ENCODE measurements around the gene PJA2. TPM values are rescaled to one million over a fixed set of nuclear protein-coding genes. Genes with fewer than 3 reads are reported as not detected.
A peak's percentile ranks its signal among the peaks of the same experiment; 100 is the strongest.

The PJA2 gene
- total and polyA plus RNA-seq, 4 donors, result 23.6 to 69.2 (median 42.8) TPM

- TF ChIP-seq YY1 (IDR thresholded peaks at IDR 0.05) (peak; percentile 23), SP1 (IDR thresholded peaks at IDR 0.05) (no peak)
- Histone ChIP-seq H3K4me1 (ENCODE audit: control insufficient read depth in 4 of 4, insufficient read depth in 4 of 4, low read length in 3 of 4) (peaks cover 0 to 13% (median 9%) of the 10 kb centered on the region in 4 donors), H3K4me3 (ENCODE audit: low read depth in 1 of 3, low read length in 3 of 3) (no peak overlapping the region), H3K9ac (ENCODE audit: low read depth in 1 of 2, low read length in 2 of 2) (no peak overlapping the region), H3K9me3 (ENCODE audit: control insufficient read depth in 4 of 4, low read length in 3 of 4) (peaks cover 0 to 4% (median 0%) of the 10 kb centered on the region in 4 donors), H3K27me3 (ENCODE audit: control insufficient read depth in 4 of 4, insufficient read depth in 4 of 4, low read length in 3 of 4) (no peaks in the 10 kb centered on the region), H3K27ac (ENCODE audit: low read depth in 1 of 2, low read length in 2 of 2) (peak overlapping the region; percentile 32 to 71), H3K36me3 (ENCODE audit: control insufficient read depth in 4 of 4, insufficient read depth in 3 of 4, low read depth in 1 of 4, low read length in 3 of 4) (no peaks in the 10 kb centered on the region)
- DNase-seq (ENCODE audit: low spot score), result no peak
Observed at GRCh38 chr5:109413458-109413857, 3.7 kb upstream of the PJA2 start.

DNA sequence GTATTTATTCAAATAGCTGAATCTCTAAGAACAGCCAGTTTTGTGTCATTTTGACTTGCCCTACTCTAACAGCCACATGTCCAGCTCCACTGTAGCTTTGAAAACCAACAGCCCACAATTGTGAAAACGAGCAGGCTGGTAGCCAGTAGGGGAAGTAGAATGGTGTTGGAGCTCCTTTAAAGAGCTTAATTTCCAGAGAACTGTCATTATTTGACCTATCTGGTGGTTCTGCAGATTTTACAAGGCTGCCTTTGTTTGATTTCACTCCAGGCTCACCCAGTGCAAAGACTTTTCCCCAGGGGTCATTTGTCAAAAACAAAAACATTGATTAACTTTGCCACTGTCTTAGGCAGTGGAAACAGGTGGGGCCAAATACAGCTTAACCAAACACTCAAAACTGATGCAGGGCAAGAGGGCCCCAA lies 3.2 kb upstream of the PJA2 start:
- WGBS, result 16% methylated on average over 1 of the region's 1 CpG
- H3K27ac ChIP-seq (ENCODE audit: low read depth in 1 of 2, low read length in 2 of 2), result peak overlapping the region; percentile 32 to 71
- peaks cover 0 to 4% (median 0%) of the 10 kb centered on the region in 4 donors for H3K9me3 ChIP-seq (ENCODE audit: control insufficient read depth in 4 of 4, low read length in 3 of 4)
- DNase-seq (ENCODE audit: low spot score), result no peak
- H3K27me3 ChIP-seq (ENCODE audit: control insufficient read depth in 4 of 4, insufficient read depth in 4 of 4, low read length in 3 of 4), result no peaks in the 10 kb centered on the region
- H3K4me3 ChIP-seq (ENCODE audit: low read depth in 1 of 3, low read length in 3 of 3), result no peak overlapping the region
- peaks cover 0 to 17% (median 9%) of the 10 kb centered on the region in 4 donors for H3K4me1 ChIP-seq (ENCODE audit: control insufficient read depth in 4 of 4, insufficient read depth in 4 of 4, low read length in 3 of 4)
- TF ChIP-seq FOXA2 (IDR thresholded peaks at IDR 0.05) (no peak), SP1 (IDR thresholded peaks at IDR 0.05) (peak; percentile 58), EGR1 (IDR thresholded peaks at IDR 0.05; ENCODE audit: low read depth in 2 of 2) (no peak), CTCF (IDR thresholded peaks at IDR 0.05; ENCODE audit: low read depth, low read length, missing input control) (no peak), RXRA (IDR thresholded peaks at IDR 0.05) (peak; percentile 7 to 52), HNF4G (IDR thresholded peaks at IDR 0.05) (no peak), RAD21 (IDR thresholded peaks at IDR 0.05) (peak in 1 of 2 donors; percentile 16), FOXA1 (IDR thresholded peaks at IDR 0.05) (no peak), MAX (IDR thresholded peaks at IDR 0.05) (no peak), JUND (IDR thresholded peaks at IDR 0.05) (no peak), HNF4A (conservative IDR thresholded peaks at IDR 0.05) (peak; percentile 42 to 75), YY1 (IDR thresholded peaks at IDR 0.05) (peak; percentile 51), NR2F2 (IDR thresholded peaks at IDR 0.05) (no peak), TAF1 (conservative IDR thresholded peaks at IDR 0.05) (no peak)
- TF ChIP-seq, protein P1, sequence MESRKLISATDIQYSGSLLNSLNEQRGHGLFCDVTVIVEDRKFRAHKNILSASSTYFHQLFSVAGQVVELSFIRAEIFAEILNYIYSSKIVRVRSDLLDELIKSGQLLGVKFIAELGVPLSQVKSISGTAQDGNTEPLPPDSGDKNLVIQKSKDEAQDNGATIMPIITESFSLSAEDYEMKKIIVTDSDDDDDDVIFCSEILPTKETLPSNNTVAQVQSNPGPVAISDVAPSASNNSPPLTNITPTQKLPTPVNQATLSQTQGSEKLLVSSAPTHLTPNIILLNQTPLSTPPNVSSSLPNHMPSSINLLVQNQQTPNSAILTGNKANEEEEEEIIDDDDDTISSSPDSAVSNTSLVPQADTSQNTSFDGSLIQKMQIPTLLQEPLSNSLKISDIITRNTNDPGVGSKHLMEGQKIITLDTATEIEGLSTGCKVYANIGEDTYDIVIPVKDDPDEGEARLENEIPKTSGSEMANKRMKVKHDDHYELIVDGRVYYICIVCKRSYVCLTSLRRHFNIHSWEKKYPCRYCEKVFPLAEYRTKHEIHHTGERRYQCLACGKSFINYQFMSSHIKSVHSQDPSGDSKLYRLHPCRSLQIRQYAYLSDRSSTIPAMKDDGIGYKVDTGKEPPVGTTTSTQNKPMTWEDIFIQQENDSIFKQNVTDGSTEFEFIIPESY (IDR thresholded peaks at IDR 0.05), result no peak
- TF ChIP-seq, protein P2, sequence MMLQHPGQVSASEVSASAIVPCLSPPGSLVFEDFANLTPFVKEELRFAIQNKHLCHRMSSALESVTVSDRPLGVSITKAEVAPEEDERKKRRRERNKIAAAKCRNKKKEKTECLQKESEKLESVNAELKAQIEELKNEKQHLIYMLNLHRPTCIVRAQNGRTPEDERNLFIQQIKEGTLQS (IDR thresholded peaks at IDR 0.05), result no peak
- TF ChIP-seq, protein P3, sequence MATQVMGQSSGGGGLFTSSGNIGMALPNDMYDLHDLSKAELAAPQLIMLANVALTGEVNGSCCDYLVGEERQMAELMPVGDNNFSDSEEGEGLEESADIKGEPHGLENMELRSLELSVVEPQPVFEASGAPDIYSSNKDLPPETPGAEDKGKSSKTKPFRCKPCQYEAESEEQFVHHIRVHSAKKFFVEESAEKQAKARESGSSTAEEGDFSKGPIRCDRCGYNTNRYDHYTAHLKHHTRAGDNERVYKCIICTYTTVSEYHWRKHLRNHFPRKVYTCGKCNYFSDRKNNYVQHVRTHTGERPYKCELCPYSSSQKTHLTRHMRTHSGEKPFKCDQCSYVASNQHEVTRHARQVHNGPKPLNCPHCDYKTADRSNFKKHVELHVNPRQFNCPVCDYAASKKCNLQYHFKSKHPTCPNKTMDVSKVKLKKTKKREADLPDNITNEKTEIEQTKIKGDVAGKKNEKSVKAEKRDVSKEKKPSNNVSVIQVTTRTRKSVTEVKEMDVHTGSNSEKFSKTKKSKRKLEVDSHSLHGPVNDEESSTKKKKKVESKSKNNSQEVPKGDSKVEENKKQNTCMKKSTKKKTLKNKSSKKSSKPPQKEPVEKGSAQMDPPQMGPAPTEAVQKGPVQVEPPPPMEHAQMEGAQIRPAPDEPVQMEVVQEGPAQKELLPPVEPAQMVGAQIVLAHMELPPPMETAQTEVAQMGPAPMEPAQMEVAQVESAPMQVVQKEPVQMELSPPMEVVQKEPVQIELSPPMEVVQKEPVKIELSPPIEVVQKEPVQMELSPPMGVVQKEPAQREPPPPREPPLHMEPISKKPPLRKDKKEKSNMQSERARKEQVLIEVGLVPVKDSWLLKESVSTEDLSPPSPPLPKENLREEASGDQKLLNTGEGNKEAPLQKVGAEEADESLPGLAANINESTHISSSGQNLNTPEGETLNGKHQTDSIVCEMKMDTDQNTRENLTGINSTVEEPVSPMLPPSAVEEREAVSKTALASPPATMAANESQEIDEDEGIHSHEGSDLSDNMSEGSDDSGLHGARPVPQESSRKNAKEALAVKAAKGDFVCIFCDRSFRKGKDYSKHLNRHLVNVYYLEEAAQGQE (IDR thresholded peaks at IDR 0.05), result no peak
- no peaks in the 10 kb centered on the region for H3K36me3 ChIP-seq (ENCODE audit: control insufficient read depth in 4 of 4, insufficient read depth in 3 of 4, low read depth in 1 of 4, low read length in 3 of 4)
- peak overlapping the region in 1 of 2 donors; percentile 55 for H3K9ac ChIP-seq (ENCODE audit: low read depth in 1 of 2, low read length in 2 of 2)
